K562 (cell line): ENCODE results near the gene PDE8A. TPM values are rescaled to one million over a fixed set of nuclear protein-coding genes. Genes with fewer than 3 reads are reported as not detected.

Source experiments
- ATAC-seq: fragments of 200-7000 bp; cut with Tn5 transposase; 3 replicates; pipeline ENCODE4 v1.9.1; 2020; ENCODE audit warnings: moderate library complexity
- BruUV-seq: library from RNA; stranded (reverse); fragments of 400-500 nt; replicated peaks from 2 replicates; lab custom pipeline; 2021; lab: Mats Ljungman, UMichigan
- CTCF ChIA-PET: fragments of 300-600 bp; formaldehyde crosslinking; extraction: SDS; loops from one replicate; lab custom pipeline; 2021; ENCODE audit warnings: low intra/inter-chr PET ratio; lab: Yijun Ruan, JAX
- POLR2A ChIA-PET: fragments of 300-600, 350-650 bp; sonication (Branson Sonifier 250); formaldehyde crosslinking; extraction: SDS; loops from one replicate; lab custom pipeline; 2021; ENCODE audit warnings: antibody characterized with exemption, inconsistent platforms; lab: Yijun Ruan, JAX
- DNase-seq, 4 experiments: peaks; one replicate each; pipeline versions ENCODE4 v3.0.0 to v3.0.0-alpha.2; 2011 to 2018; ENCODE audit warnings: low spot score in 3 of 4, mixed read lengths in 3 of 4; ENCODE audit errors: extremely low read depth in 1 of 4
- FAIRE-seq: peaks from 2 replicates; lab custom pipeline; 2011; peaks lifted over from hg19 to GRCh38; lab: Jason Lieb, UNC
- H2AFZ ChIP-seq: 2 replicates; pipeline ENCODE4 v1.6.0; 2011; ENCODE audit warnings: low read depth, low read length, control low read depth, inconsistent platforms
- H3K27ac ChIP-seq: fragments of 200-600 bp; 3 replicates; pipeline ENCODE4 v1.8.0; 2011; ENCODE audit warnings: low read depth, mild to moderate bottlenecking, control low read depth, inconsistent platforms, low read length, moderate library complexity, mixed read lengths; ENCODE audit errors: extremely low read depth
- H3K27me3 ChIP-seq, 2 experiments: fragments of 300-600 bp in 1 of 2; 2 replicates in 1 of 2; 3 replicates in 1 of 2; pipeline versions ENCODE4 v1.6.0 to v1.8.0; 2011; ENCODE audit warnings: inconsistent platforms in 2 of 2, low read length in 2 of 2, mild to moderate bottlenecking in 1 of 2, mixed read lengths in 1 of 2, moderate library complexity in 1 of 2; ENCODE audit not compliant: control insufficient read depth in 2 of 2, insufficient read depth in 2 of 2
- H3K36me3 ChIP-seq: fragments of 300-600 bp; 3 replicates; pipeline ENCODE4 v1.8.0; 2011; ENCODE audit warnings: mild to moderate bottlenecking, low read length, inconsistent platforms; ENCODE audit not compliant: control insufficient read depth, insufficient read depth
- H3K4me1 ChIP-seq, 2 experiments: fragments of 200-600 bp in 1 of 2; replicated peaks in 1 of 2; 2 replicates in 1 of 2; 3 replicates in 1 of 2; pipeline versions ENCODE4 v1.5.1 to v1.8.0; 2011; ENCODE audit warnings: inconsistent platforms in 2 of 2, low read length in 2 of 2, mild to moderate bottlenecking in 1 of 2, mixed read lengths in 1 of 2, moderate library complexity in 1 of 2; ENCODE audit not compliant: control insufficient read depth in 2 of 2, insufficient read depth in 2 of 2
- H3K4me2 ChIP-seq: 2 replicates; pipeline ENCODE4 v1.6.1; 2011; ENCODE audit warnings: low read length, control low read depth, inconsistent platforms, mixed read lengths; ENCODE audit not compliant: insufficient read depth
- H3K4me3 ChIP-seq: fragments of 200-600 bp; sonication (generic), shearing (Covaris generic); 2 replicates; pipeline ENCODE4 v1.5.1; 2016; ENCODE audit warnings: control low read depth, inconsistent platforms
- H3K79me2 ChIP-seq: fragments of 200-600 bp; 3 replicates; pipeline ENCODE4 v1.8.0; 2011; ENCODE audit warnings: low read length, inconsistent platforms; ENCODE audit not compliant: control insufficient read depth, insufficient read depth
- H3K9ac ChIP-seq, 2 experiments: 2 replicates each; pipeline versions ENCODE4 v1.6.0 to v1.6.1; 2011; ENCODE audit warnings: low read depth in 2 of 2, low read length in 2 of 2, control low read depth in 1 of 2, inconsistent platforms in 1 of 2, mild to moderate bottlenecking in 1 of 2, mixed read lengths in 1 of 2; ENCODE audit not compliant: insufficient read depth in 1 of 2
- H3K9me1 ChIP-seq: one replicate; pipeline ENCODE4 v1.6.0; 2011; ENCODE audit warnings: inconsistent platforms, mild to moderate bottlenecking, low read length, moderate library complexity; ENCODE audit not compliant: control insufficient read depth, insufficient read depth
- H3K9me3 ChIP-seq: replicated peaks from 2 replicates; pipeline ENCODE4 v1.5.1; 2011; ENCODE audit warnings: low read depth, low read length, inconsistent platforms; ENCODE audit not compliant: control insufficient read depth, insufficient read depth
- H4K20me1 ChIP-seq: replicated peaks from 2 replicates; pipeline ENCODE4 v1.6.1; 2011; ENCODE audit warnings: low read length, inconsistent platforms, mixed read lengths; ENCODE audit not compliant: control insufficient read depth, insufficient read depth
- LCOR ChIP-seq: sonication (generic); formaldehyde crosslinking; IDR thresholded peaks from 2 replicates; pipeline ENCODE4 v1.8.0; 2022; ENCODE audit warnings: mild to moderate bottlenecking, missing genetic modification reagents
- MBD2 ChIP-seq: sonication (generic); IDR thresholded peaks from 2 replicates; pipeline ENCODE4 v1.6.1; 2016; ENCODE audit warnings: low read depth, borderline replicate concordance
- THAP12 ChIP-seq: fragments of 250-450 bp; sonication (Bioruptor Pico); IDR thresholded peaks from 2 replicates; pipeline ENCODE4 v1.9.0; 2021; ENCODE audit warnings: mild to moderate bottlenecking, inconsistent platforms
- ZNF507 ChIP-seq: conservative IDR thresholded peaks from 2 replicates; pipeline ENCODE4 v1.6.1; 2017; ENCODE audit warnings: missing genetic modification characterization, missing compliant biosample characterization
- WGBS: fragments of 100-300 bp; shearing (Covaris generic); methylation state at CpG from one replicate; pipeline ENCODE4 v1.1.6; 2016; ENCODE audit warnings: low coverage, mixed read lengths; ENCODE audit not compliant: insufficient coverage; ENCODE audit errors: missing lambda C conversion rate; 5-methylcytosine and 5-hydroxymethylcytosine counted together
- in situ Hi-C: fragments of 300-500 bp; cut with MboI; formaldehyde crosslinking; loops from 4 replicates; pipeline ENCODE4 v1.15.0; 2018; ENCODE audit warnings: inconsistent platforms, mixed read lengths
- intact Hi-C: fragments of 100-400 bp; cut with micrococcal nuclease; formaldehyde crosslinking; loops from 2 replicates; pipeline ENCODE4 v1.14.2; 2022
- polyA plus RNA-seq, 8 experiments: library from polyadenylated mRNA; depleted of rRNA in 4 of 8; stranded (reverse) in 5 of 8; unstranded in 3 of 8; fragments of >200 nt; fragmentation: Nextera tagmentation in 2 of 8; fragmentation: Illumina TruSeq in 1 of 8; extraction: Ambion mirVana in 2 of 8; extraction: Trizol in 1 of 8; gene quantifications; 2 replicates each; pipeline versions ENCODE4 v1.2.1 to v1.2.3, GENCODE V29; 2011 to 2014; ENCODE audit warnings: inconsistent platforms in 1 of 8, missing spikeins in 1 of 8
- total RNA-seq, 7 experiments: library from RNA; depleted of rRNA in 6 of 7; stranded (reverse); fragments of >200 nt in 6 of 7; fragmentation: Illumina TruSeq in 2 of 7; extraction: Trizol in 2 of 7; gene quantifications; 2 replicates each; pipeline versions ENCODE4 v1.2.1 to v1.2.3, GENCODE V29; 2011 to 2021; ENCODE audit warnings: low replicate concordance in 1 of 7

Gene PDE8A
- total and polyA plus RNA-seq, 9 of the 15 experiments (the other 6 are each of a cell fraction or from before 2014, with no cell fraction given) = 5.9 to 40.3 (median 19.8) TPM

GRCh38 chr15:85059734-85060133 is 78.1 kb downstream of the PDE8A start:
- Histone ChIP-seq H3K36me3 (no peaks in the 10 kb centered on the region), H3K27me3 (no peaks in the 10 kb centered on the region), H3K4me3 (no peak overlapping the region), H2AFZ (no peak overlapping the region), H4K20me1 (no peaks in the 10 kb centered on the region), H3K9ac (no peak overlapping the region), H3K9me1 (no peaks in the 10 kb centered on the region), H3K4me1 (no peaks in the 10 kb centered on the region), H3K4me2 (no peak overlapping the region), H3K27ac (no peak overlapping the region), H3K9me3 (no peaks in the 10 kb centered on the region; the same call in 1 of the 2 replicates), H3K79me2 (peaks cover 45% of the 10 kb centered on the region)
- ATAC-seq (no peak), DNase-seq (no peak), FAIRE-seq (no peak)
- intact Hi-C loops = loop anchor here (5.0 kb wide), 1 partner anchor 58 kb away; no protein-coding TSS in a partner anchor
- BruUV-seq = no TSS peak
- ChIA-PET POLR2A (interaction anchor here (0.6 kb wide), 1 partner anchor 1032 kb away, joined by 3 read pairs; no protein-coding TSS in a partner anchor), CTCF (interaction anchor here (0.6 kb wide), 1 partner anchor 25 kb away, joined by 3 read pairs; no protein-coding TSS in a partner anchor)
- WGBS = 50% methylated on average over 2 of the region's 2 CpGs
- TF ChIP-seq LCOR (CRISPR knock-in tag) (no peak), MBD2 (no peak), ZNF507 (tag) (peak; percentile 76), THAP12 (CRISPR knock-in tag) (no peak)
- in situ Hi-C loops = no loop called here
